Measurements from ENCODE around the gene DNER.

DNA sequence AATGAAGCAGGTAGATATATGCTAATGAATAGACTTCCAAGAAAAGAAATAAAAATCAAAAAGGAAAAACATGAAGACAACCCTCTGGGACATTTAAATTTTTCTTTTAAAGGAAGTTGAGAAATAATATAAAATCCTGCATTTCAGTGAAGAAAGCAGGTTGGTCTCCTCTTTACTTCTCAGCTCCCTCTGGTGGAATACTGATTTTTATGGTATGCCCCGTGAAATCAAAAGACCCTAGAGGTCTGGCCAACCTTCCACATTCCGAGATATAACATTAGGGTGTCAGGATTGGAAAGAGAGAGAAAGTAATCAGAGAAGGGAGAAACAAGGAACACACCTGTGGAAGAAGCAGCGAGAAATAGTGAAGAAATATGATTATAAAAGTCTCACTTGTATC lies 72.7 kb downstream of the DNER start:
- TF ChIP-seq, protein P1, sequence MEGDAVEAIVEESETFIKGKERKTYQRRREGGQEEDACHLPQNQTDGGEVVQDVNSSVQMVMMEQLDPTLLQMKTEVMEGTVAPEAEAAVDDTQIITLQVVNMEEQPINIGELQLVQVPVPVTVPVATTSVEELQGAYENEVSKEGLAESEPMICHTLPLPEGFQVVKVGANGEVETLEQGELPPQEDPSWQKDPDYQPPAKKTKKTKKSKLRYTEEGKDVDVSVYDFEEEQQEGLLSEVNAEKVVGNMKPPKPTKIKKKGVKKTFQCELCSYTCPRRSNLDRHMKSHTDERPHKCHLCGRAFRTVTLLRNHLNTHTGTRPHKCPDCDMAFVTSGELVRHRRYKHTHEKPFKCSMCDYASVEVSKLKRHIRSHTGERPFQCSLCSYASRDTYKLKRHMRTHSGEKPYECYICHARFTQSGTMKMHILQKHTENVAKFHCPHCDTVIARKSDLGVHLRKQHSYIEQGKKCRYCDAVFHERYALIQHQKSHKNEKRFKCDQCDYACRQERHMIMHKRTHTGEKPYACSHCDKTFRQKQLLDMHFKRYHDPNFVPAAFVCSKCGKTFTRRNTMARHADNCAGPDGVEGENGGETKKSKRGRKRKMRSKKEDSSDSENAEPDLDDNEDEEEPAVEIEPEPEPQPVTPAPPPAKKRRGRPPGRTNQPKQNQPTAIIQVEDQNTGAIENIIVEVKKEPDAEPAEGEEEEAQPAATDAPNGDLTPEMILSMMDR (IDR thresholded peaks at IDR 0.05; ENCODE audit: extremely low read depth in 1 of 2, insufficient read depth in 1 of 2, low read depth in 1 of 2, low read length in 2 of 2): no peak
- TF ChIP-seq, protein P2, sequence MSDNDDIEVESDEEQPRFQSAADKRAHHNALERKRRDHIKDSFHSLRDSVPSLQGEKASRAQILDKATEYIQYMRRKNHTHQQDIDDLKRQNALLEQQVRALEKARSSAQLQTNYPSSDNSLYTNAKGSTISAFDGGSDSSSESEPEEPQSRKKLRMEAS (IDR thresholded peaks at IDR 0.05; ENCODE audit: insufficient read depth, insufficient read length): no peak
- TF ChIP-seq POLR2A (IDR thresholded peaks at IDR 0.05; ENCODE audit: low read depth, low read length) (no peak), EZH2 (IDR thresholded peaks at IDR 0.05; ENCODE audit: borderline replicate concordance, low read depth, low read length, severe bottlenecking) (no peak), POLR2AphosphoS5 (IDR thresholded peaks at IDR 0.05; ENCODE audit: insufficient read depth, low read depth, low read length) (no peak), FOS (IDR thresholded peaks at IDR 0.05; ENCODE audit: borderline replicate concordance, insufficient read depth, low read length) (no peak), GATA2 (IDR thresholded peaks at IDR 0.05; ENCODE audit: insufficient read depth, insufficient read length, low read depth, low read length) (no peak), MYC (IDR thresholded peaks at IDR 0.05; ENCODE audit: low read depth, low read length) (no peak)
